GM03348 (cell line): ENCODE results near the gene PAEP.

Experiments
- DNase-seq: peaks from one replicate; pipeline ENCODE4 v3.0.0; 2012; ENCODE audit warnings: low spot score

The PAEP gene

DNA sequence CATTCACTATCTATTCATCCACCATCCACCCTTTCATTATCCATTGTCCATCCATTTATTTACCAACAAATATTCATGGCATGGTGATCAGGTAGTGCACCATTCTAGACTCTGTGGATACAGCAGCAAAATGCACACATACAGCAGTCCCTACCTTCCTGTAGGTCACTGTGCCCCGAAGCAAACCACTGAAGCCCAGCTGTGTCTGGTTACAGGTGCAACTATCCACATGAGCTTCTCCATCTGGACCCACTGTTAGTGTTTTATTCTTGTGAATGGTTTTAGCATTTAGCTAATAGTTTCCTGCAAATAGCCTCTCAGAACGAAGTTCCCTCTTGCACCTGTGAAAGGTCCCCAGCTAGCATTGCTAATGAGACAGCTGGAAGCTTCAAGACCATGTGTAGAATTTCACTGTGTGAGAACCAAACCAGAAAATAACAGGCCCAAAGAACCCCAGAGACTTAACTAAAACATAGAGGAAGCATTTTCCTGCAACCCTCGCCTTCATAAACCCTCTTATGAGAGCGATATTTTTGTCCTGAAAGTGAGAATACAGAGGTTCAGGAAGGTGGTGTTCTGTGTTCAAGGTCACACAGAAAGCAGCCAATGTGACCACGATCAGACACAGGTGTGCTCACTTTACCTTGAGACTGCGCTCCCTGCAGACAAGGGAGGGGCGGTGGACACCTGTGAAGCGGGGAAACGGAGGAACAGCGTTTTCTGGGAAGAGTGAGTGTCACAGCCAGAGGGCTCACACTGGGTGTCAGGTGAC is 18.5 kb downstream of the PAEP start:
- DNase-seq: no peak

DNA sequence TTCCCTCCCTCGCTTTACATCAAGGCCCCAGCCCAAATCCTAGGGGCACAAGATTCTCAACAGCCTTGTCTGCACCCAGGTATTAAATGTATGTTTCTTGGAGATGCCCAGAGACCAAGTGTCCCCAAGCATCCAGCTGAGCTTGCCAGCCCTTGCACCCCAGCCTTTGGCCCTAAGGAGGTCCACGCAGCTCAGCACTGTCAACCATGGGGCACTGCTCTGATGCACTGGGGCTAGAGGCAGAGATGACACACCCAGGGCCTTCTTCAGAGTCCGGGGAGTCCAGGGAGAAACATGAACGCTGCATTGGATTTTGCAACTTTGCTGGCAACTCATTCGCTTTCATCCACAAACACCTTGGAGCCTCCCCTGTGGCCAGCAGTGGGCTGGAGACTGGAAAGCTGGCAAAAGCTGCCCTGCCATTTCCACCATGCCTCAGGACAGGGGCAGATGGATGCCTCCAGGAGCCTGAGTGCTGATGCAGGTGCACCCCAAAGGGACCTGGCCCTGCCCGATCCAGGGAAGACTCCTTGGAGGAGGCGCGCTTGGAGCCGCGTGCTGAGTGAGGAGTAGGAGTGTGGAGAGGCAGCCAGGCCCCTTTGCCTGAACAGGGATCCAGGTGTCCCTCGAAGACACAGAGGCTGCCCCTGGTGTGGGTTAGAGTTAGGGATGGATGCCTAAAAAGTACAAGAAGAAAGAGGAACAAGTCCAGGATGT is 19.3 kb downstream of the PAEP start:
- no peak for DNase-seq

DNA sequence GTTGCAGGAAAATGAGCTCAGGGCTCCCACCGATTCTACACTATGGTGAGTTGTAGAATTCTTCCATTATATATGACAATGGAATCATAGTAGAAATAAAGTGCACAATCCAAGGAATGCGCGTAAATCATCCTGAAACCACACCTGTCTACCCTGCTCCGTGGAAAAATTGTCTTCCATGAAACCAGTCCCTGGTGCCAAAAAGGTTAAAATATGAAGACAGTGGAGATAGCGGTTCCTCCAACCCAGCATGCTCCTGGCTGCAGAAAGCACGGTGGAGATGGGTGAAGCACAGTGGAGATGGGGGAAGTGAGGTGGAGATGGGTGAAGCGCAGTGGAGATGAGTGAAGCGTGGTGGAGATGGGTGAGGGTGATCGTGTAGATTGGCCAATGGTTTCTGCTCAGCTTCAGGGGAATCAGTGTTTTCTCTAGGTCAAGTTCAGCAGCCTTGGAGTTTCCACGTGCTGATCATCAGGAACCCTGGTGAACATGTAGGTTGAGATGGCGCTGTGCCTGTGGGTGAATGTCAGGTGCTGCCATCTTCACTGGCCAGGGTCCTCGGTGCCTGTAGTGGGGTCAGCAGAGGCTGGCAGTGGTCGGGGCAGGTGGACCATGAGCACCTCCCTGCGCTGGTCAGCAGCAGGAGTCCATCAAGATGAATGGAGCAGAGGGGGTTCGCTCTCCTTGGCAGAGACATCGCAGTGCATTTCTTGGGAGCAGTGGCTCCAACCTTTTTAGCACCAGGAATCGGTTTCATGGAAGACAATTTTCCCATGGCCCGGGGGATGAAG is 20.3 kb downstream of the PAEP start:
- DNase-seq: no peak

DNA sequence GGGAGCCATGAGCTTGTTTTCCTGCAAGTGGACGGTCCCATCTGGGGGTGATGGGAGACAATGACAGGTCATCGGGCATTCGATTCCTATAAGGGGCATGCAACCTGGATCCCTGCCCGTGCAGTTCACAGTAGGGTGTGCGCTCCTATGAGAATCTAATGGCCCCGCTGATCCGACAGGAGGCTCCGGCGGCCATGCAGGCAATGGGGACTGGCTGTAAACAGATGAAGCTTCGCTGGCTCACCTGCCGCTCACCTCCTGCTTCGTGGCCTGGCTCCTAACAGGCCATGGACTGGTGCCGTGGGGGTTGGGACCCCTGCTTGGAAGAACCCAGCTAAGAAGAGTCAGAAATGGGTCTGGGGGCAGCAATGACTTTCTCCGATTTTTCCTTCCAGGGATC is 21.0 kb downstream of the PAEP start:
- no peak for DNase-seq

DNA sequence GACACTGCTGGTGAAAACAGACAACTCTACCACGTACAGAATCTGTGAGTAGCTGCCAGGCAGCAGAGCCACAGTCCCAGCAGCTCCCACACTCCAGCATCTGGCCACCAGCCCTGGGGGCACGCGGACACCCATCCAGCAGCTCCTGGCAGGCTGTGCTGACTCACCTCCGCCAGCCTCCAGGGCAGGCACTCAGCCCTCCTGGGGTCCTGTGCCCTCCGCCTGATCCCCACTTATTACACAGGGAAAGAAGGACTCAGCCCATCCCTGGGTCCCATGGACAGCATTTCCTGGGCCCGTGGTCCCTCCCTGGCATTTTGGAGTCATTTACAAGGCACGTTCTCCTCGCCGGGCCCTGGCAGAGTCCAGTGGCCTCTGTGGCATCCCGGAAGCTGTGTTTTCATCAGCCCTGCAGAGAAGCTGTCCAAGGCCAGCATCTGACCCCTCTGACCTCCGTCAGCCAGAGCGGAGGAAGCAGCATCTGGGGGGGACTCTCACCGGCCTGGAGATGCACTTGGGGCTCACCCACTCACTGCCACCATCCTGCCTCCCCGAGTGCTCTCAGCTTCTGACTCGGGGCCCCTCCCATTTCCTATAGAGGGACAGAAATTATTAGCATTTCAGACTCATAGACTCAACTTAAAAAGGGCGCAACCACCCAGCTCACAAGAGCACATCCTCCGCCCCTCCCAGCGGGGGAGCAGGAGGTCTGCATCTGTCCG is 21.6 kb downstream of the PAEP start:
- DNase-seq: peak; percentile 13

DNA sequence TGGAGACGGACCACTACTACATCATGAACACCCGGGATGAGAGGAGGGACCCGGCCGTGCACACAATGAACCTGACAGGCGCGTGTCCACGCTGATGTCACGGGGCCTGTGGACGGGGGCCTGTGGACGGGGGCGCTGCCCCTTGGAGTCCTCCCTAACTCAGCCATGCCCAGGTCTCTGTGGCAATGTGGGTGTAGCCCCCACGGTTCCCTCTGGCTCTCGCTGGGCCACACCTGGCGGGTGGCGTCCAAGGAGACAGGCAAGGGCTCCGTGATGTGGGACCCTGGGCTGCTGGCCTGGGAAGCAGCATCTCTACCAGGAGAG is 22.1 kb downstream of the PAEP start:
- peak; percentile 7 for DNase-seq

DNA sequence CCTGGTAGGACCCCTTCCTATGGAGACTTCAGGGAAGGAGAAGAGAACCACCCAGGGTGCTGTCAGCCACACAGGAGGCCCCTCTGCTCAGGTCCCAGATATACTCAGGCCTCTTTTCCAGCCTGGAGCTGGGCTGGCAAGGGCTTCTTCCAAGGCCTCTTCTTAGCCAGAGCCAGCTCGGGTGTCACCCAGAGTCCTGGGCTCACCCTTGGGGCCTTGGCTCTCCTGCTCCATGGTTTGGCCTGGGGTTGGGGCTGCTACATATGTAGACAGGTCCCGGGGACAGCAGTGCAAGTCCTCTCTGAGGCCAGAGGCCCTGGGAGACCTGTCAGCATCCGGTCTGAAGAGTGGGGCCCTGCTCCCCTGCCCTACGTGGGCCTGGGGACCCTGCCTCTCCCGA is 22.8 kb downstream of the PAEP start:
- no peak for DNase-seq

DNA sequence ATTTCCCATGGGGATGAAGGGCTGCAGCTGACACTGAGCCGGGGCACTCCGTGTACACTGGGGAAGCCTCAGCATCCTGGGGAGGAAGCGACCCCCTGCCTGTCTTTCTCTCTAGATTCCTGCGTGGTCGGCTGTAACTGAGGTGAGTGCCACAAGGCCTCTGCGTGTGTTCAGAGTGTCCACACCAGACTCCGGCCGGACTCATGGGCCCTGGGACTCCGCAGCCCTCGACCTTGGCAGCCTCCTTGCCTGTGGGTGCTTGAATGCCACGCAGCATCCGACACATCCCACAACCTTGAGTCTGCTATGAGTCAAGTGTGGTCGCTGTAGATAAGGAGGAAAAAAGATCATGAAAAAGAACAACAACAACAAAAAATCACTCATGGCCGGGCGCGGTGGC is 23.4 kb downstream of the PAEP start:
- DNase-seq: no peak

DNA sequence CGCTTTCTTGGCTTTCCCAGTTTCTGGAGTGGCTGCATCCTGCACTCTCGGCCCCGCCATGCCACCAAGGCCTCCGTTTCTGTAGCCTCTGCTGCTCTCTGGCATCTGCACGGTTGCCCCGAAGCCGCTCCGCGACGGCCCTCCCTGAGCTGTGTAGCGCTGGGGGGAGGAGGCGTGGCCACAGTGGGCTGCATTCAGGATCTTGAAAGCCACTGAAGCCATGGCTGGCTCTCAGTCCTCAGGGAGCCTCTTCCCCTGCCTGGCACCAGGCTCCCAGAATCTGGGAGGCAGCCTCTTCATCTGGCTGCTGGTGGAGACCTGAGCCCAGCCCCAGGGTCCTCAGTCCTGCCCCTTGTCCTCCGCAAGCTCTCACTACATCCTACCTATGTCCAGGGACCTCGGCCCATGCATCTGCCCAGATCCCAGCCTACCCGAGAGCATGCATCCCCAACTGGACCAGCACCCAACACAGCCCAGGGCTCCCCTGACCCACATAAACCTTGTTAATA is 25.1 kb downstream of the PAEP start:
- peak; percentile 7 for DNase-seq

DNA sequence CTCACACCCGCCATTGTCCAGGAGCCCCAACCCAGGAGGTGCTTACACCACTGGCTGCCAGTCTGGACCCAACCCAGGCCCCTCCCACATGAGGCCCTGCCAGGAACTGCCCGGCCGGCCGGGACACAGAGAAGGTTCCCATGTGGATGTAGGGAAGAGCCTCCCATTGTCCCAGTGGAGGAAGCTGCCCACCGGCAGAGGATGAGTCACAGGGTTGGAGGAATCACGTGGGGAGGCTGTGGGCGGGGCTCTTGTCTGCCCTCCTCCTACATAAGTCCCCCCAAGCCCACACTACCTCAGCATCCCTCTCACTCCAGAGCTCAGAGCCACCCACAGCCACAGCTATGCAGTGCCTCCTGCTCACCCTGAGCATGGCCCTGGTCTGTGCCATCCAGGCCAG is 26.1 kb downstream of the PAEP start:
- DNase-seq: no peak

DNA sequence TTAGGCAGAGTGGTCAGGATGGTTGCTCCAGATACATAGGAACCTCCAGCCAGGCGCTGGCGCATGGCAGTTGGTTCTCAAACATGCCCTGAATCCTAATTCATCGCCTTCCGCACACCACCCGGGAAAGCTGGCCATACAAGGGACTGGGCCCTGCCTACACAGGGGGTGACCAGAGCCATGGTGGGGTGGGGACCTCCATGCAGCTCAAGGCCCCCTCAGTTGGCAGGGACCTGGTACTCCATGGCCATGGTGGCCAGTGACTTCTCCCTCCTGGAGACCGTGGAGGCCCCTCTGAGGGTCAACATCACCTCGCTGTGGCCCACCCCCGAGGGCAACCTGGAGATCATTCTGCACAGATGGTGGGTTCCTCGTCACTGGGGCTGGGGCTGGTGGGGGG is 26.8 kb downstream of the PAEP start:
- peak; percentile 11 for DNase-seq

DNA sequence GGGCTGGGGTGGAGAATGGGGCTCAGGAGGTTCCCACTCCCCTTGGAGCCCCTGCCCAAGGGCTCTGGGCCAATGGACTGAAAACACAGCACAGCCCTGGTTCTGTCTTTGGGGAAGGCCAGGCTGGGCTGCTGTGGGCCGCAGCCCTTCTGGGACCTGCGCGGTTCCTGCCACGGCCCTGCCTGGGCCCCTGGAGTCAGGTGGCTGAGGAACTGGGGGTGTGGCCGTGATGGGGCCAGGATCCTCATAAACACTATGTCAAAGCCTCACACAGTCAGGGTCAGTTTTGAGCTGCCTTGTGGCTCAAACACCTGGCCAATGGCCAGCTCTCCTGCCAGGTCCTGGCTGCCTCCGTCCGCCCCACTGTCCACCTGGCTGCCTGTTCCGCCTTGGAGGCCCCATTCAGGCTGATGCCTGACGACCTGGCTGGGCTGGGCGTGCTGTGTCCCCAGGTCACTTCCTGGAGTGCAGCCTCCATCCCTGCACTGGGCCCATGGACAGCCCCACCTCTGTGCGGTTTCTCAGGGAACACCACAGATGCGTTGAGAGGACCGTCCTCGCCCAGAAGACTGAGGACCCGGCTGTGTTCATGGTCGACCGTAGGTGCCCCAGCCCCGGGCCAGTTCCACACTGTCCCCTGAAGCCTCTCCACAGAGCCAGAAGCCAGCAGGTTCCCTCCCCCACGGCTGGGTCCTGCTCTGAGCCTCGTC is 27.5 kb downstream of the PAEP start:
- DNase-seq: peak; percentile 5

DNA sequence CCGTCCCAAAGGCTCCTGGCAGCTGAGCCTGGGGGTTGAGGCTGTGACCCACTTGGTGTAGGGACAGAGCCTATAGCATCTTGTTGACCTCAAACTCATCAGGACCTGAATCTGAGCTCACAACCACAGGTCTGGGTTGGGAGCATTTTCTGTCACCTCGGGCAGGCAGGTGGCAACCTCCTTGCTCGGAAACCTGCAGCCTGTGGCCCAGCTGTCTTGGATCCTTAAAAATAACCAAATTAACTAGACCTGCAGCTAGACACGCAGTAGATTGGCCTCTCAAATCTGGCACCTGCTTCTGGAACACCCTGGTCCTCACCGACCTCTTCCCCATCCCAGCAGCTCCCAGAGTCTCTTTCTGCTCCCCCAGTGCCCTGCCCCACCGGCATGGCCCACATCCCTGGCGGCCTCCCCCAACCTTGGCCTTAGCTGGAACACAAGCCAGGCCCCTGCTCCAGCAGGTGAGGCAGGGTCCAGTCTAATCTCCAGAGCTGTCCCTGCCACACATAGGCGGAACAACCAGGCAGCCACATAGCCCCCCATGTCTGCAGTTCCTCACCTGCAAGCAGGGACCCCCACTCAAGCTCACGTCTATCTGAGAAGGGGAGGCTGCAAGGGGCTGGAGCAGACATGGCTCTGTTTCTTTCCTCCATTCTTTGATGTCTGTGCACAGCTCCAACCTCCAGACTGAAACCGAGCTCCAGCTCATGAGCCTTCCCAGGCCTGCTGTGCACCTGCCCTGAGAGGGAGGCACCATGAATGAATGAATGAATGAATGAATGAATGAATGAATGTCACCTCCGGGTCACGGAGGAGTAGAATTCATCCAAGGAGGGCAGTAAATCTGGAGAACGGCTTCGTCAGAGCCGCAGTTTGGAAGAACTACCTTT is 28.3 kb downstream of the PAEP start:
- DNase-seq: peak; percentile 4

DNA sequence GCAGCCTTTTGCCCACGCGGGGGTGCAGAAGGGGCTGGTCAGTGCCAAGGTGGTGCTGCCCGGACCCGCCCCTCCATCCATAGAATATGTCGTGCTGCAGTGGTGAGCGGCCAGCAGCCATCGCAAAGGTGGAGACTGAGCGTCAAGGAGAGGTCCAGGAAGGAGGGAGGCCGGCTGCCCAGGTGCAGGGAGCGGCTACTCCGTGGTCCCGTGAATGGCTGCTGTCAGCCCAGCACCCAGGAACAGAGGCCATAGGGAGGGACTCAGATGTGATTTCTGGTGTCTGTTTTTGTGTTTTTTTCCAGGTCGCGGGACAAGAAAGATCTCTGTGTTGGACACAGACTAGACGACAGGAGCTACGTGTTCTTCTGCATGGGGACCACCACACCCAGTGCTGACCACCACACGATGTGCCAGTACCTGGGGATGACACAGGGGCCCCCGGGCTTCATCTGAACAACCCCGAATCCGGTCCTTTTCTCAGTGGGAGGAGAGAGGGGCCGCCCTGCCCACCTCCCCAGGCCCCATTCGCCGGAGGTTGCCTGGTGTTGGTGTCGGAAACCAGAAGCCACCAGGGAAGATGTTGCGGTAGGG is 29.0 kb downstream of the PAEP start:
- DNase-seq: peak; percentile 4

DNA sequence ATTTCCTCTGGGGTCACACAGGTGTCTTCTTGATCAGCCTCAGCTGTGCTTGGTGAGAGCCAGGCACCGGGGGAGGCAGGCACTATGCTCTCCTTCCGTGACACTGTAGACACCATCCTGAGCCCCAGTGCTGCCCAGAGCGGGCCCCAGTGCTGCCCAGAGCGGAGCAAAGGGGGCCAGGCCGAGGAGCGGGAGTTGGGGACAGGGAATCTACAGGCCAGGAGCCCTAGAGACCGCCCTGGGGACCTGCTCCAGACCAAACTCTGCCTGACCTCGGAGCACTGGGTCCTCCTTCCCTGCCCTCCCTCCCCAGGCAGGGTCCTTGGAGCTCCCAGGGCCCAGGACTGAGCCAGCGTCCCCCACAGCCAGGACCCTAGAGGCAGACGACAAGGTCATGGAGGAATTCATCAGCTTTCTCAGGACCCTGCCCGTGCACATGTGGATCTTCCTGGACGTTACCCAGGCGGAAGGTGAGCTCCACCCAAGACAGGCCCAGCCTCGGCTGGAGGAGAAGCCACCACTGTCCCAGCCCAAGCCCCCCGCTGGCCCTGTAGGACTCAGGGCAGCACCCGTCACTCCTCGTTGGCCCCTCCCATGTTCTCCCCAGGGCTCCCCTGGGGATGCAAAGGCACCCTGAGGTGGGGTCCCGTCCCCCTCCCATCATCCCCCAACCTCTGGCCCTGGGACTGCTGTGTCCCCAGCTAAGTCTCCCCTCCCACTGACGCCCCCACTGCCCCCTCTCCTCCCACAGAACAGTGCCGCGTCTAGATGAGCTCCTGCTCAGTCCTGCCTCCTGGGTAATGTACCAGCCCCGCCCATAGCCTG is 30.2 kb downstream of the PAEP start:
- DNase-seq: peak; percentile 10

DNA sequence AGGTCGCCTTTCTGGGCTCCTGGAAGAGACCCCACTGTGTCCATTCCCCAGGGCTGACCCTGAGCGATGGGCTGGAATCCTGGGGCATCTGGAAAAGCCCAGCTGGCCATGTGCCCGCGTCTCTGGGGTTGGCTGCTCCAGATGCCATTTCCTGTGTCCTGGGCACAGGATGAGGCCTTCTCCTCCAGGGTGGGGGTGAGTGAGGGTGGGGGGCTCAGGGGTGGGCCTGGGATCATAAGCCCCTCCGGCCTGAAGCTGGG is 30.7 kb downstream of the PAEP start:
- DNase-seq: peak; percentile 14

DNA sequence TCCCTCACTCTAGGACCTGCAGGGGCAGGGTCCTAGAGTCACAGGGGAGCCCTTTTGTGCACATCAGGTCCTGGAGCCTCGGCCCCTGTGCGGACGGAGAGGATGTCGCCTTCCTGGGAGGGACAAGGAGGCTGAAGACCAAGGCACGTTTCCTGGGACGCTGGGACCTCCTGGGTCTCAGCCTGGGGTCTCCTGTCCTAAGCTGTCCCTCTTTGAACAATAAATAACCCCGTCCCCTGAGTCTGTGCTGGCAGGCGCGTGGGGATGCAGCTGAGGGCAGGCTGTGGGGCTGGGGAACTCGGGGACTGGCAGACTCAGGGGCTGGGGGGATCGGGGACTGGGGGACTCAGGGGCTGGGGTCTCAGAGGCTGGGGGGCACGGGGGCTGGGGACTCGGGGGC is 31.1 kb downstream of the PAEP start:
- peak; percentile 4 for DNase-seq

DNA sequence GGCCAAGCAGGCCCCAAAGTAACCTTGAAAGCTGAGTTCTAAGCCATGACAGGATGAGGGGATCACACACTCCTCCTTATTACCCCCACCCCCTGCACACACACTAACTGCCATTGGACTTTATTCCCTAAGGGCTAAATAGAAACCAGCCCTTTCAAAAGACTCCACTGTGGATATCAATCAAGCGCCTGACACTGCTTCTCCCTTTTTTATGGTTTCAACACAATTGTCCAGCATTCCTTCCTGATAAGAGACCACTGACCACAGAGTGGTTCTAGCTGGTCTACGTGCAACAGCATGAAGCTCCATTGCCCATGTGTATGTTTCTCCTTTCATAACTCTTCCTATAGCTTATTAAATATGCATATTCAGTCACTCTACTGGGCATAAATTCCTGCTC is 34.7 kb downstream of the PAEP start:
- no peak for DNase-seq

DNA sequence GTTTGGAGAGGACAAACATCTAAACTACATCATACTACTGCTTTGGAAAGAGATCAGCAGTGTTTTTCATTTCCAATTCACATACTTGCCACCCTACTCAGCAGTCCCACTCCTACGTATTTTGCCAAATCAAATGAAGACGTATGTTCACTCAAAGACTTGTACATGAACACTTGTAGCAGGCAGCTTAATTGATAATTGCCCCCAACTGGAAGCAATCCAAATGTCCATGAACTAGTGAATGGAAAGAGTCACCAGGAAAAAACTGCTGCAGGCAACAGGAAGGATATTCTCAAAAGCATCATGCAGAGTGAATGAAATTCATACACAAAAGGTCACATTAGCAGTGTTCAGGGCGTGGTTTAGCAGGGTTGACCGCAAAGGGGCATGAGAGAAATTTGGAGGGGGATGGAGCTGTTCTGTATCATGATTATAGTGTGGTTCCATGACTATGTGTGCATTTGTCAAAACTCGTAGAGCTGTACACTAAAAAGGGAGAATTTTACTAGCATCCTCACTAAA is 38.8 kb downstream of the PAEP start:
- DNase-seq: no peak
